Smooth muscle cell (in vitro differentiated cells): ENCODE data around the gene TIPRL. TPM values are rescaled to one million over a fixed set of nuclear protein-coding genes. Genes with fewer than 3 reads are reported as not detected.

ENCODE experiments used
- DNase-seq: peaks from one replicate; lab custom pipeline; 2025; ENCODE audit not compliant: unreplicated experiment; lab: John Stamatoyannopoulos, UW
- H2AFZ ChIP-seq: fragments of 200-600 bp; sonication (generic); 2 replicates; pipeline ENCODE4 v1.6.0; 2016; ENCODE audit warnings: antibody characterized with exemption, low read depth, mild to moderate bottlenecking
- H3F3A ChIP-seq: fragments of 200-600 bp; sonication (generic); 2 replicates; pipeline ENCODE4 v1.6.0; 2017; ENCODE audit warnings: antibody characterized with exemption, low read depth
- H3K27ac ChIP-seq: fragments of 200-600 bp; sonication (generic); 2 replicates; pipeline ENCODE4 v1.5.1; 2016; ENCODE audit warnings: low read depth, mild to moderate bottlenecking
- H3K27me3 ChIP-seq: fragments of 200-600 bp; sonication (generic); 2 replicates; pipeline ENCODE4 v1.6.1; 2016; ENCODE audit warnings: low read depth, mild to moderate bottlenecking
- H3K36me3 ChIP-seq: fragments of 200-600 bp; sonication (generic); 2 replicates; pipeline ENCODE4 v1.5.1; 2016; ENCODE audit warnings: low read depth
- H3K4me1 ChIP-seq: fragments of 200-600 bp; sonication (generic); 2 replicates; pipeline ENCODE4 v1.5.1; 2016; ENCODE audit warnings: low read depth
- H3K4me2 ChIP-seq: fragments of 200-600 bp; sonication (generic); 2 replicates; pipeline ENCODE4 v1.6.0; 2016; ENCODE audit warnings: mild to moderate bottlenecking
- H3K4me3 ChIP-seq: fragments of 200-600 bp; sonication (generic); 2 replicates; pipeline ENCODE4 v1.5.1; 2016; ENCODE audit warnings: mild to moderate bottlenecking
- H3K79me2 ChIP-seq: fragments of 200-600 bp; sonication (generic); 2 replicates; pipeline ENCODE4 v1.6.0; 2016; ENCODE audit warnings: low read depth, mild to moderate bottlenecking
- H3K9ac ChIP-seq: fragments of 200-600 bp; sonication (generic); 2 replicates; pipeline ENCODE4 v1.6.0; 2016; ENCODE audit warnings: low read depth
- H3K9me3 ChIP-seq: fragments of 200-600 bp; sonication (generic); replicated peaks from 2 replicates; pipeline ENCODE4 v1.5.1; 2016; ENCODE audit warnings: low read depth
- H4K20me1 ChIP-seq: fragments of 200-600 bp; sonication (generic); 2 replicates; pipeline ENCODE4 v1.6.0; 2016; ENCODE audit warnings: low read depth
- WGBS: methylation state at CpG from one replicate; pipeline ENCODE4 v1.1.7; 2016; ENCODE audit warnings: low lambda C conversion rate; 5-methylcytosine and 5-hydroxymethylcytosine counted together
- polyA plus RNA-seq: library from polyadenylated mRNA; unstranded; fragments of >200 nt; fragmentation: Nextera tagmentation; extraction: Ambion mirVana; gene quantifications from 2 replicates; pipeline ENCODE4 v1.2.1, GENCODE V29; 2016
- total RNA-seq: library from RNA; depleted of rRNA; stranded (reverse); fragments of >200 nt; gene quantifications from 2 replicates; pipeline ENCODE4 v1.2.3, GENCODE V29; 2014
- TF ChIP-seq, protein P1 (sequence below): fragments of 200-600 bp; sonication (generic); IDR thresholded peaks from 2 replicates; pipeline ENCODE4 v1.5.1; 2017; ENCODE audit warnings: borderline replicate concordance, mild to moderate bottlenecking, antibody characterized with exemption; ENCODE audit not compliant: insufficient read depth, poor library complexity, severe bottlenecking

The TIPRL gene
- total and polyA plus RNA-seq, 2 experiments from 2014 or later, result 33.4 to 38.9 TPM

GRCh38 chr1:168187177-168187576 is 8.4 kb downstream of the TIPRL start:
- DNase-seq, result no peak
- H3K36me3 ChIP-seq, result no peaks in the 10 kb centered on the region
- TF ChIP-seq, protein P1, sequence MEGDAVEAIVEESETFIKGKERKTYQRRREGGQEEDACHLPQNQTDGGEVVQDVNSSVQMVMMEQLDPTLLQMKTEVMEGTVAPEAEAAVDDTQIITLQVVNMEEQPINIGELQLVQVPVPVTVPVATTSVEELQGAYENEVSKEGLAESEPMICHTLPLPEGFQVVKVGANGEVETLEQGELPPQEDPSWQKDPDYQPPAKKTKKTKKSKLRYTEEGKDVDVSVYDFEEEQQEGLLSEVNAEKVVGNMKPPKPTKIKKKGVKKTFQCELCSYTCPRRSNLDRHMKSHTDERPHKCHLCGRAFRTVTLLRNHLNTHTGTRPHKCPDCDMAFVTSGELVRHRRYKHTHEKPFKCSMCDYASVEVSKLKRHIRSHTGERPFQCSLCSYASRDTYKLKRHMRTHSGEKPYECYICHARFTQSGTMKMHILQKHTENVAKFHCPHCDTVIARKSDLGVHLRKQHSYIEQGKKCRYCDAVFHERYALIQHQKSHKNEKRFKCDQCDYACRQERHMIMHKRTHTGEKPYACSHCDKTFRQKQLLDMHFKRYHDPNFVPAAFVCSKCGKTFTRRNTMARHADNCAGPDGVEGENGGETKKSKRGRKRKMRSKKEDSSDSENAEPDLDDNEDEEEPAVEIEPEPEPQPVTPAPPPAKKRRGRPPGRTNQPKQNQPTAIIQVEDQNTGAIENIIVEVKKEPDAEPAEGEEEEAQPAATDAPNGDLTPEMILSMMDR, result no peak

GRCh38 chr1:168190403-168190802 is 11.6 kb downstream of the TIPRL start:
- no peaks in the 10 kb centered on the region for H3K79me2 ChIP-seq
- TF ChIP-seq, protein P1, result no peak
- H3K36me3 ChIP-seq, result no peaks in the 10 kb centered on the region
- DNase-seq, result no peak
- no peak overlapping the region for H3K4me2 ChIP-seq
- no peaks in the 10 kb centered on the region for H3K4me1 ChIP-seq
- no peak overlapping the region for H2AFZ ChIP-seq
- H3K27me3 ChIP-seq, result no peaks in the 10 kb centered on the region
- H3K9me3 ChIP-seq, result no peaks in the 10 kb centered on the region
- H4K20me1 ChIP-seq, result peaks cover 5% of the 10 kb centered on the region
- no peak overlapping the region for H3K27ac ChIP-seq
- no peaks in the 10 kb centered on the region for H3F3A ChIP-seq
- 79% methylated on average over 2 of the region's 2 CpGs for WGBS
- H3K4me3 ChIP-seq, result no peak overlapping the region
- H3K9ac ChIP-seq, result no peak overlapping the region

More at GRCh38 chr1:168187177-168187576, 8.4 kb downstream of the TIPRL start:
- no peaks in the 10 kb centered on the region for H3K27me3 ChIP-seq
- H3K9ac ChIP-seq, result no peak overlapping the region
- peaks cover 27% of the 10 kb centered on the region for H4K20me1 ChIP-seq
- no peaks in the 10 kb centered on the region for H3F3A ChIP-seq
- peaks cover 31% of the 10 kb centered on the region for H3K79me2 ChIP-seq
- no peaks in the 10 kb centered on the region for H3K9me3 ChIP-seq
- no peak overlapping the region for H3K4me3 ChIP-seq
- H3K4me2 ChIP-seq, result no peak overlapping the region
- H3K4me1 ChIP-seq, result no peaks in the 10 kb centered on the region
- H2AFZ ChIP-seq, result no peak overlapping the region
- no peak overlapping the region for H3K27ac ChIP-seq

- Histone ChIP-seq H3K9me3 (no peaks in the 10 kb centered on the region), H3K4me3 (no peak overlapping the region), H3K4me2 (no peak overlapping the region), H3K79me2 (no peaks in the 10 kb centered on the region), H4K20me1 (no peaks in the 10 kb centered on the region), H2AFZ (no peak overlapping the region), H3K9ac (no peak overlapping the region), H3K4me1 (no peaks in the 10 kb centered on the region), H3K27me3 (no peaks in the 10 kb centered on the region), H3K36me3 (peaks cover 13% of the 10 kb centered on the region), H3F3A (no peaks in the 10 kb centered on the region), H3K27ac (no peak overlapping the region)
- TF ChIP-seq, protein P1, result no peak
- 86% methylated on average over 4 of the region's 4 CpGs for WGBS
- DNase-seq, result no peak
Measured at GRCh38 chr1:168195199-168196135, 16.7 kb downstream of the TIPRL start.
